Measurements from ENCODE around the gene KLHL6.
"Not testable (repeated sequence)": the region's sequence is repeated elsewhere in the genome, so short reads cannot be mapped to it uniquely, and the experiment has no call there.

KLHL6 gene

DNA sequence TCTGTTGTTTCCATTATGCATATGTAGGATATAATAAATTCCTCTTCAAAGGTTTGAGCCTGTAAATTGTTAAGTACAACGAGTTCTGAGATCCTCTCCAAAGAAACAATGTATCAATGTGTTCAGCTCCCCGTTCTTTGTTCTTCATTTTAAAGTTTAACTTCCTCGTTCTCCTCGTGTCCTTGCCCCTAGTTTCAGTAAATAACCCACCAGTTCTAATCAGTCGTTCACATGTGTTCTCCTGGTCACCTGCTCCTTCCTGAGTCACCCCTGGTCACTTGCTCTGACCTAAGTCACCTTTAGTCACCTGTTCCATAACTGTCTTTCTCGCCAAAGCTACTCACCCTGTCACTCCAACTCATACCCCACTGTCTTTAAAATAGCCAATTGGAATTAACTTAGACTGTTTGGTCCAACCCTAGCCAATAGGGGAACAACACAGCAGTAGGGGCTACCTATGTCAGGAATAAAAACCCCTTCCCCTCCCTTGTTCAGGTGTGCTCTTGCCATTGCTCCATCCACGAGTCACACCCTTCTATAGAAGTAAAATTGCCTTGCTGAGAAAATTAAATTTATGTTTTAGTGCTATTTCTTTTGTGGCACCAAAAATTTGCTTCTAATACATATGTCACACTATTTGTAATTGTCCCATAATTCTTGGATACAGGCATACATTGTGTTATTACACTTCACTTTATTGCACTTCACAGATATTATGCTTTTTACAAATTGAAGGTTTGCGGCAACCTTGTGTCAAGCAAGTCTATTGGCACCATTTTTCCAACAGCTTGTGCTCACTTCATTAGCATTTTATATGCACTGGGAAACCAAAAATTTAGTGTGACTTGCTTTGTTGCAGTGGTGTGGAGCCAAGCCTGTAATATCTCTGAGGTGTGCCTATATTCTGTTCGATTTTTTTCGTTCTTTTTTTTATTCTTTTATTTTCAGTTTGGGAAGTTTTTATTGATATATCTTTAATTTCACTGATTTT, 111.8 kb downstream of the KLHL6 start:
- in situ Hi-C loops (cut with HindIII; ENCODE audit: low pct_ligation_motif_present, low pct_unique_long_range_greater_than_20kb, low sequenced_read_pairs): no loop called here
- DNase-seq: no peak

DNA sequence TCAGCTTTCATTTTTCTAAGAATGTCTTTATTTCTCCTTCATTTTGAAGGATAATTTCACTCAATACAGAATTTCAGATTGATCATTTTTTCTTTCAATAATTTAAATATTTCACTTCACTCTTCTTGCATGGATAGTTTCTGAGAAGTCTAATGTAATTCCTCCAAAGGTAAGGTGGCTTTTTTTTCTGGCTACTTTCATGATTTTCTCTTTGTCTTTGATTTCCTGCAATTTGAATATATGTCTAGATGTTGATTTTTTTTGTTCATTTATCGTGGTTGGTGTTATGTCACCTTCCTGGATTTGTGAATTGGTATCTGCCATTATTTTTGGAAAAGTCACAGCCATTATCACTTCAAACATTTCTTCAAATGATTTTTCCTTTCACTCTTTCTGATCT, 112.5 kb downstream of the KLHL6 start:
- no peak for DNase-seq
- in situ Hi-C loops (cut with HindIII; ENCODE audit: low pct_ligation_motif_present, low pct_unique_long_range_greater_than_20kb, low sequenced_read_pairs): no loop called here

DNA sequence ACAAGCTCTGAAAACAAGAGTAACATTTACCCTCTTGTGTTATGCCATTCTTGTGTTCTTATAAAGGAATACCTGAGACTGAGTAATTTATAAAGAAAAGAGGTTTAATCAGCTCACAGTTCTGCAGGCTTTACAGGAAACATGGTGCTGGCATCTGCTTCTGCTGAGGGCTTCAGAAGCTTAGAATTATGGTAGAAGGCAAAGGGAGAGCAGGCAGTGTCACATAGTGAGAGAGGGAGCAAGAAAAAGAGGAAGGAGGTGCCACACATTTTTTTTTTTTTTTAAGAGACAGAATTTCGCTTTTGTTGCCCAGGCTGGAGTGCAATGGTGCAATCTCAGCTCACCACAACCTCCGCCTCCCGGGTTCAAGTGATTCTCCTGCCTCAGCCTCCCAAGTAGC, 115.0 kb downstream of the KLHL6 start:
- in situ Hi-C loops (cut with HindIII; ENCODE audit: low pct_ligation_motif_present, low pct_unique_long_range_greater_than_20kb, low sequenced_read_pairs); DNase-seq: not testable (repeated sequence)

DNA sequence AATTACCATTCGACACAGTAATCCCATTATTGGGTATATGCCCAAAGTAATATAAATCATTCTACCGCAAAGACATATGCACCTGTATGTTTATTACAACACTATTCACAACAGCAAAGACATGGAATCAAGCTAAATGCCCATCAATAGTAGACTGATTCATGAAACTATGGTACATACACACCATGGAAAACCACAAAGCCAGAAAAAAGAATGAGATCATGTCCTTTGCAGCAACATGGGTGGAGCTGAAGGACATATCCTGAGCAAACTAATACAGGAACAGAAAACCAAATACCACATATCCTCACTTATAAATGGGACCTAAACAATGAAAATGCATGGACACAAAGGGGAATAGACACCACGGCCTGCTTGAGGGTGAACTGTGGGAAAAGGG, 116.0 kb downstream of the KLHL6 start:
- in situ Hi-C loops (cut with HindIII; ENCODE audit: low pct_ligation_motif_present, low pct_unique_long_range_greater_than_20kb, low sequenced_read_pairs): no loop called here
- DNase-seq: no peak

DNA sequence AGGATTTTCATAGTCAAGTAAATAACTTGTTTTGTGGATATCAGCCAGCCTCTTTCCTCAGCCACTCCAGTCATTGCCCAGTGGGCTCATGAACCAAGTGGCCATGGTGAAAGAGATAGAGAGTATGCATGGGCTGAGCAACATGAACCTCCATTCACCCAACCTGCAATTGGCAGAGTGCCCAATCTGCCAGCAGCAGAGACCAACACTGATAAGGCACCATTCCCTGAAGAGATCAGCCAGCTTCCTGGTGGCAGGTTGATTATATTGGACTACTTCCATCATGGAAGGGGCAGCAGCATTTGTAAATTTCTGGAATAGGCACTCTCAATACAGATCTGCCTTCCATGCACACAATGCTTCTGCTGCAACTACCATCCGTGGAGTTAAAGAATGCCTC, 116.8 kb downstream of the KLHL6 start:
- no peak for DNase-seq
- in situ Hi-C loops (cut with HindIII; ENCODE audit: low pct_ligation_motif_present, low pct_unique_long_range_greater_than_20kb, low sequenced_read_pairs): no loop called here

DNA sequence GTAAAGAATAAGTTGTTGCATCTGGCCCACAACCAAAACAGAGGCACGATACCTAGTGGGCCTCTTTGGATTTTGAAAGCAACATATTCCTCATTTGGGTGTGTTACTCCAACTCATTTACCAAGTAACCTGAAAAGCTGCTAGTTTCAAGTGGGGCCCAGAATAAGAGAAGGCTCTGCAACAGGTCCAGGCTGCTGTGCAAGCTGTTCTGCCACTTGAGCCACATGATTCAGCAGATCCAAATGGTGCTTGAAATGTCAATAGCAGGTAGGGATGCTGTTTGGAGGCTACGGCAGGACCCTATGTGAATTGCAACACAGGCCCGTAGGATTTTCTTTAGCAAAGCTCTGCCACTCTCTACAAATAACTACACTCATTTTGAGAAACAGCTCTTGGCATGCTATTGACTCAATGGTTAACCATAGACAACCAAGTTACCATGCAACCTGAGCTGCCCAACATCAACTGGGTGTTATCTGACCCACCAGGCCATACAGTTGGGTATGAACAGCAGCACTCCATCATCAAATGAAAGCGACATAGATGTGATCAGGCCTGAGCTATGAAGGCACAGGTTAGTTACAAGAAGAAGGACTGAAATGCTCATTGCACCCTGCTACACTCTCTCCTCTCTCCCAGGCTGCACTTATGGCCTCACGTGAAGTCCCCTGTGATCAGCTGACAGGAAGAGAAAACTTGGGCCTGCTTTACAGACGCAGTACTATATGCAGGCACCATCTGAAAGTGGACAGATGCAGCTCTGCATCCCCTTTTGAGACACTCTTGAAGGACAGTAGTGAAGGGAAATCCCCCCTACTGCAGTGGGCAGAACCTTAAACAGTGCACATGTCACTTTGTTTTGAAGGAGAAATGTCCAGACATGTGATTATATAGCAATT, 117.6 kb downstream of the KLHL6 start:
- no peak for DNase-seq
- in situ Hi-C loops (cut with HindIII; ENCODE audit: low pct_ligation_motif_present, low pct_unique_long_range_greater_than_20kb, low sequenced_read_pairs): no loop called here
